Upper lobe of left lung (tissue), 6 donors: ENCODE data around the gene PSORS1C2. TPM values are rescaled to one million over a fixed set of nuclear protein-coding genes. Genes with fewer than 3 reads are reported as not detected.

Source experiments
- ATAC-seq, 2 donors: fragments of 200-7000 bp; cut with Tn5 transposase; one replicate each; pipeline ENCODE4 v1.9.1; 2022; ENCODE audit warnings: mild to moderate bottlenecking in 2 of 2, moderate library complexity in 2 of 2; ENCODE audit not compliant: low FRiP score in 2 of 2
- DNase-seq, 2 donors: peaks; one replicate each; pipeline ENCODE4 v3.0.0-alpha.2; 2019 to 2020
- H3K27ac ChIP-seq, 4 donors: fragments of 200-600 bp; sonication (generic); one replicate each; pipeline ENCODE4 v1.5.1; 2016 to 2019
- H3K27me3 ChIP-seq, 4 donors: fragments of 200-600 bp; sonication (generic); one replicate each; pipeline ENCODE4 v1.5.1; 2017 to 2019
- H3K36me3 ChIP-seq, 4 donors: fragments of 200-600 bp; sonication (generic); one replicate each; pipeline ENCODE4 v1.5.1; 2016 to 2019
- H3K4me1 ChIP-seq, 4 donors: fragments of 200-600 bp; sonication (generic); one replicate each; pipeline ENCODE4 v1.5.1; 2018 to 2019
- H3K4me3 ChIP-seq, 4 donors: fragments of 200-600 bp; sonication (generic); one replicate each; pipeline ENCODE4 v1.5.1; 2017 to 2019; ENCODE audit warnings: mild to moderate bottlenecking in 2 of 4, moderate library complexity in 1 of 4
- H3K9me3 ChIP-seq, 4 donors: fragments of 200-600 bp; sonication (generic); one replicate each; pipeline ENCODE4 v1.5.1; 2018 to 2019
- EP300 ChIP-seq, 4 donors: sonication (generic); formaldehyde crosslinking; IDR thresholded peaks; one replicate each; pipeline ENCODE4 v1.5.1; 2017; ENCODE audit warnings: antibody characterized with exemption in 4 of 4, control low read depth in 2 of 4
- POLR2A ChIP-seq, 4 donors: fragments of 450-650 bp; IDR thresholded peaks; one replicate each; pipeline ENCODE4 v1.5.1; 2016 to 2017; ENCODE audit warnings: antibody characterized with exemption in 4 of 4, mild to moderate bottlenecking in 2 of 4
- POLR2AphosphoS5 ChIP-seq, 2 donors: sonication (generic); formaldehyde crosslinking; IDR thresholded peaks; one replicate each; pipeline ENCODE4 v1.5.1; 2017; ENCODE audit warnings: antibody characterized with exemption in 2 of 2
- WGBS, 2 donors: methylation state at CpG; one replicate each; pipeline ENCODE4 v1.1.5; 2017 to 2018; 5-methylcytosine and 5-hydroxymethylcytosine counted together
- total RNA-seq, 6 donors: library from RNA; depleted of rRNA in 4 of 6; stranded (reverse); fragments of >200 nt in 4 of 6; gene quantifications; one replicate each; pipeline versions ENCODE4 v1.1.0 to v1.2.1, GENCODE V29; 2016 to 2021
- TF ChIP-seq, protein P1 (sequence below), 6 experiments: fragments of 450-650 bp in 4 of 6; fragments of 200-600 bp in 2 of 6; sonication (generic) in 2 of 6; IDR thresholded peaks; one replicate each; pipeline ENCODE4 v1.5.1; 2016 to 2019; ENCODE audit warnings: antibody characterized with exemption in 6 of 6
- donor health status: DM: no; HTN: no; CAD: no; lungs with moderate emphysema.
- donor health status: DM: no; HTN: yes; CAD: no; lungs with severe emphysema.

PSORS1C2 gene
- total RNA-seq, 6 donors from 2014 or later: not detected

DNA sequence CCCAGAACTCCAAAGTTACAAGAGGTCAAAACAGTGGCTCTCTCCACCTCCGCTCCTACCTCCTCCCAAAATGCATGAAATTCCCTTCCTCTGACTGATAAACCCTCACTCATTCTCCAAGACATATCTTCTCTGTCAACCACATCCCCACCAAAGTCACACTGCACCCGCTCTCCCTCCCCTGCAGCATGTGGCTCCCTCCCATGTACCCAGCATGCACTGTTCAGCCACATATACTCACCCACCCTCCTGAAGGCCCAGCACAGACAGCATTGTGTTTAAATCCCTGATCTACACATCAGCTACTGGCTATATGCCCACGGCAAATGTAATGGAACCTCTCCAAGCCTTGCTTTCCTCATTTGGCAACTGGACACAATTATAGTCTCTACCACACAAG, 37.1 kb upstream of the PSORS1C2 start:
- ATAC-seq (no peak), DNase-seq (no peak)

DNA sequence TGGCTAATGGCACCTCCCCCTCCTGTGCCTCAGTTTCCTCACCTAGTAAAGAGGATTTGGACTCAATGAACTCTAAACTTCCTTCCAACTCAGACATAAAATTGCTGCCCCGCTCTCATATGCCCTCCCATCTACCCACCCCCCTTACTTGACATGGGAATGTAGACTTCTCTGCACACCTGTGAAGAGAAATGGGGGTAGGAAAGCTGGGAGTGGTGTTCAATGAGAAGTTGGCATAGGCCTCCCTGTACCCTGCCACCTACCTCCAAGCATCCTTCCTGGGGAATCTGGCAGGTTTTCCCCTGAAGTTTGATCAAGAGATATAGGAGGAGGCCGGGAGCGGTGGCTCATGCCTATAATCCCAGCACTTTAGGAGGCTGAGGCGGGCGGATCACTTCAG, 35.5 kb upstream of the PSORS1C2 start:
- no peaks in the 10 kb centered on the region for H3K27me3 ChIP-seq
- TF ChIP-seq EP300 (IDR thresholded peaks at IDR 0.05): no peak
- no peak for TF ChIP-seq POLR2AphosphoS5 (IDR thresholded peaks at IDR 0.05)
- TF ChIP-seq, protein P1, sequence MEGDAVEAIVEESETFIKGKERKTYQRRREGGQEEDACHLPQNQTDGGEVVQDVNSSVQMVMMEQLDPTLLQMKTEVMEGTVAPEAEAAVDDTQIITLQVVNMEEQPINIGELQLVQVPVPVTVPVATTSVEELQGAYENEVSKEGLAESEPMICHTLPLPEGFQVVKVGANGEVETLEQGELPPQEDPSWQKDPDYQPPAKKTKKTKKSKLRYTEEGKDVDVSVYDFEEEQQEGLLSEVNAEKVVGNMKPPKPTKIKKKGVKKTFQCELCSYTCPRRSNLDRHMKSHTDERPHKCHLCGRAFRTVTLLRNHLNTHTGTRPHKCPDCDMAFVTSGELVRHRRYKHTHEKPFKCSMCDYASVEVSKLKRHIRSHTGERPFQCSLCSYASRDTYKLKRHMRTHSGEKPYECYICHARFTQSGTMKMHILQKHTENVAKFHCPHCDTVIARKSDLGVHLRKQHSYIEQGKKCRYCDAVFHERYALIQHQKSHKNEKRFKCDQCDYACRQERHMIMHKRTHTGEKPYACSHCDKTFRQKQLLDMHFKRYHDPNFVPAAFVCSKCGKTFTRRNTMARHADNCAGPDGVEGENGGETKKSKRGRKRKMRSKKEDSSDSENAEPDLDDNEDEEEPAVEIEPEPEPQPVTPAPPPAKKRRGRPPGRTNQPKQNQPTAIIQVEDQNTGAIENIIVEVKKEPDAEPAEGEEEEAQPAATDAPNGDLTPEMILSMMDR (IDR thresholded peaks at IDR 0.05): no peak
- no peak for TF ChIP-seq POLR2A (IDR thresholded peaks at IDR 0.05)
- peaks cover 0 to 12% (median 5%) of the 10 kb centered on the region in 4 donors for H3K4me1 ChIP-seq
- H3K27ac ChIP-seq: no peak overlapping the region
- DNase-seq: no peak
- WGBS, 2 donors: 94 to 98% methylated on average over 5 of the region's 5 CpGs
- no peaks in the 10 kb centered on the region for H3K9me3 ChIP-seq
- peaks cover 0 to 3% (median 0%) of the 10 kb centered on the region in 4 donors for H3K36me3 ChIP-seq
- H3K4me3 ChIP-seq: no peak overlapping the region
- ATAC-seq: no peak

More for the DNA sequence above, 37.1 kb upstream of the PSORS1C2 start:
- 81 to 85% methylated on average over 3 of the region's 3 CpGs for WGBS, 2 donors
- TF ChIP-seq, protein P1 (IDR thresholded peaks at IDR 0.05): no peak
- TF ChIP-seq POLR2AphosphoS5 (IDR thresholded peaks at IDR 0.05) (no peak), EP300 (IDR thresholded peaks at IDR 0.05) (no peak), POLR2A (IDR thresholded peaks at IDR 0.05) (no peak)
- peaks cover 0 to 20% (median 5%) of the 10 kb centered on the region in 4 donors for H3K4me1 ChIP-seq
- no peaks in the 10 kb centered on the region for H3K9me3 ChIP-seq
- H3K27me3 ChIP-seq: no peaks in the 10 kb centered on the region
- H3K36me3 ChIP-seq: peaks cover 0 to 3% (median 0%) of the 10 kb centered on the region in 4 donors
- no peak overlapping the region for H3K4me3 ChIP-seq
- H3K27ac ChIP-seq: no peak overlapping the region

DNA sequence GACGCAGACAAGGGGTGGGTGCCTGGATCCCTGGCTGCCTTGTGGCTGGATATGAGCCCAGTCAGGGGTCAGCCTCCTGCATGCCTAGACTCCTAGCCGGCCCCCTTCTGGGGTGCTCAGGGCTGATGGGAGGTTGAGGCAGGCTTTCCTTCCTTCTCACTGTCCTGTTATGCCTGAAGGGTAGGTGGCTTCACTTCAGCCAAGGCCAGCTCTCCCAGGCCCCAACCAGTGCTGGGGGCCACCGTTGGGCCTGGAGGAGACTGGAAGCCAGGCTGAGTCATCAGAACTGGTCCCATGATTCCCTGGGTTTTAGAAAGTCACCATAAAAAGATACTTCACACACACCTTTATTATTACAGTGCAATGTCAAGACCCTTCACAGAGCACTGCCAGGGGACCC, 34.5 kb upstream of the PSORS1C2 start:
- Histone ChIP-seq H3K9me3 (no peaks in the 10 kb centered on the region), H3K4me1 (peaks cover 0 to 4% (median 1%) of the 10 kb centered on the region in 4 donors), H3K27ac (no peak overlapping the region), H3K36me3 (peaks cover 0 to 3% (median 0%) of the 10 kb centered on the region in 4 donors), H3K4me3 (no peak overlapping the region), H3K27me3 (no peaks in the 10 kb centered on the region)
- no peak for ATAC-seq
- WGBS, 2 donors: 67 to 74% methylated on average over 2 to 3 of the region's 3 CpGs
- DNase-seq: no peak
- TF ChIP-seq, protein P1 (IDR thresholded peaks at IDR 0.05): no peak
- no peak for TF ChIP-seq EP300 (IDR thresholded peaks at IDR 0.05)
- TF ChIP-seq POLR2A (IDR thresholded peaks at IDR 0.05): no peak
- no peak for TF ChIP-seq POLR2AphosphoS5 (IDR thresholded peaks at IDR 0.05)

DNA sequence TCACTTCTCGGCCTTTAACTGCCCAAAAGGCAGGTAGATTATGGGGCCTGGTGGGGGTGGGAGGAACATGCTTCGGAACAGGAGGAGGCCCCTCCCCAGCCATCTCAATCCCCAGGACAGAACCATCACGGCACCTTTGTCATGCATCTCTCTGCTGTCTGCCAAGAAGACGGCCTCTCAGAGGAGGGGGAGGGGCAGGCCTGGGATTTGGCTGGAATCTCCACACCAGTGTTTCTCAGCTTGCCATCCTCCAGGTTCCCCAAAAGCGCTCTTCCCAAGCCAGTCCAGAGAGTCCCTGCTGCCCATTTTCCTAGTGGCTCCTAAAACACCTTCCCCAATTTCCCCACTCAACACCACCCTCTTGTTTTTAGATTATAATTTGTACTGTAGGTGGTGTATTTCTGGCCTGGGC, 34.1 kb upstream of the PSORS1C2 start:
- no peak overlapping the region for H3K4me3 ChIP-seq
- no peak for DNase-seq
- H3K4me1 ChIP-seq: no peaks in the 10 kb centered on the region
- no peaks in the 10 kb centered on the region for H3K9me3 ChIP-seq
- 81 to 87% methylated on average over 5 of the region's 5 CpGs for WGBS, 2 donors
- H3K27ac ChIP-seq: no peak overlapping the region
- no peaks in the 10 kb centered on the region for H3K27me3 ChIP-seq
- peaks cover 0 to 3% (median 0%) of the 10 kb centered on the region in 4 donors for H3K36me3 ChIP-seq
- TF ChIP-seq POLR2A (IDR thresholded peaks at IDR 0.05) (no peak), EP300 (IDR thresholded peaks at IDR 0.05) (no peak), POLR2AphosphoS5 (IDR thresholded peaks at IDR 0.05) (no peak)
- TF ChIP-seq, protein P1 (IDR thresholded peaks at IDR 0.05): no peak
- ATAC-seq: no peak
